Tibial nerve (tissue), 4 donors: ENCODE measurements around the gene ALDH3B1.
"Not testable (repeated sequence)": the region's sequence is repeated elsewhere in the genome, so short reads cannot be mapped to it uniquely, and the experiment has no call there.

Experiments used
- EP300 ChIP-seq, 2 donors: sonication (generic); formaldehyde crosslinking; IDR thresholded peaks; one replicate each; pipeline ENCODE4 v1.6.1; 2017; ENCODE audit warnings: antibody characterized with exemption in 2 of 2, mild to moderate bottlenecking in 1 of 2
- POLR2A ChIP-seq, 2 donors: fragments of 450-650 bp; IDR thresholded peaks; one replicate each; pipeline ENCODE4 v1.6.1; 2017; ENCODE audit warnings: antibody characterized with exemption in 2 of 2, mild to moderate bottlenecking in 2 of 2, moderate library complexity in 2 of 2
- TF ChIP-seq, protein P1 (sequence below), 5 experiments: fragments of 200-600 bp in 3 of 5; fragments of 450-650 bp in 2 of 5; sonication (generic) in 3 of 5; IDR thresholded peaks; one replicate each; pipeline ENCODE4 v1.5.1; 2016 to 2019; ENCODE audit warnings: antibody characterized with exemption in 5 of 5, mild to moderate bottlenecking in 3 of 5, moderate library complexity in 2 of 5

DNA sequence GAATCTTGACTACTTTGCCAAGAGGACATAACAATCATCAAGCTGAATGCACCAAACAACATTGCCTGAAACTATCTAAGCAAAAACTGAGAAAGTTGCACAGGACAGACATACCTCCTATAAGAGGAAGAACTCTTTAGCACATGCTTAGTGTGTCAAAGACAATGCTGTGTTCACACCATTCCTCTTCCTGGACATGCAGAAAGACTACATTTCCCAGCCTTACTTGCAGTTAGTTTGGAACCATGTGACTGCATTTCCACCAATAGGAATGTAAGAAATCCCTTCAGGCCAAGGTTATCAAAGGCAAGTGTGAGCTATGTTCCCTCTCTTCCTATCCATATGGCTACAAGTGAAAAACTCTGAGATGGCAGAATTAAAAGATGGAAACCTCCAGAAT, 45.4 kb upstream of the ALDH3B1 start:
- TF ChIP-seq, protein P1, sequence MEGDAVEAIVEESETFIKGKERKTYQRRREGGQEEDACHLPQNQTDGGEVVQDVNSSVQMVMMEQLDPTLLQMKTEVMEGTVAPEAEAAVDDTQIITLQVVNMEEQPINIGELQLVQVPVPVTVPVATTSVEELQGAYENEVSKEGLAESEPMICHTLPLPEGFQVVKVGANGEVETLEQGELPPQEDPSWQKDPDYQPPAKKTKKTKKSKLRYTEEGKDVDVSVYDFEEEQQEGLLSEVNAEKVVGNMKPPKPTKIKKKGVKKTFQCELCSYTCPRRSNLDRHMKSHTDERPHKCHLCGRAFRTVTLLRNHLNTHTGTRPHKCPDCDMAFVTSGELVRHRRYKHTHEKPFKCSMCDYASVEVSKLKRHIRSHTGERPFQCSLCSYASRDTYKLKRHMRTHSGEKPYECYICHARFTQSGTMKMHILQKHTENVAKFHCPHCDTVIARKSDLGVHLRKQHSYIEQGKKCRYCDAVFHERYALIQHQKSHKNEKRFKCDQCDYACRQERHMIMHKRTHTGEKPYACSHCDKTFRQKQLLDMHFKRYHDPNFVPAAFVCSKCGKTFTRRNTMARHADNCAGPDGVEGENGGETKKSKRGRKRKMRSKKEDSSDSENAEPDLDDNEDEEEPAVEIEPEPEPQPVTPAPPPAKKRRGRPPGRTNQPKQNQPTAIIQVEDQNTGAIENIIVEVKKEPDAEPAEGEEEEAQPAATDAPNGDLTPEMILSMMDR (IDR thresholded peaks at IDR 0.05) = not testable (repeated sequence)
- not testable (repeated sequence) for TF ChIP-seq EP300, POLR2A (IDR thresholded peaks at IDR 0.05)
